Liver (tissue), 2 donors: ENCODE measurements around the gene RASEF.

Source experiments
- CTCF ChIP-seq: fragments of 150-350 bp; IDR thresholded peaks from 2 replicates; pipeline ENCODE4 v1.5.1; 2017; ENCODE audit warnings: improper control_type of control experiment, low read depth, low read length; ENCODE audit not compliant: missing input control
- REST ChIP-seq: IDR thresholded peaks from 2 replicates; pipeline ENCODE4 v1.6.1; 2016; ENCODE audit warnings: antibody characterized with exemption, mild to moderate bottlenecking
- donor health status: healthy.

DNA sequence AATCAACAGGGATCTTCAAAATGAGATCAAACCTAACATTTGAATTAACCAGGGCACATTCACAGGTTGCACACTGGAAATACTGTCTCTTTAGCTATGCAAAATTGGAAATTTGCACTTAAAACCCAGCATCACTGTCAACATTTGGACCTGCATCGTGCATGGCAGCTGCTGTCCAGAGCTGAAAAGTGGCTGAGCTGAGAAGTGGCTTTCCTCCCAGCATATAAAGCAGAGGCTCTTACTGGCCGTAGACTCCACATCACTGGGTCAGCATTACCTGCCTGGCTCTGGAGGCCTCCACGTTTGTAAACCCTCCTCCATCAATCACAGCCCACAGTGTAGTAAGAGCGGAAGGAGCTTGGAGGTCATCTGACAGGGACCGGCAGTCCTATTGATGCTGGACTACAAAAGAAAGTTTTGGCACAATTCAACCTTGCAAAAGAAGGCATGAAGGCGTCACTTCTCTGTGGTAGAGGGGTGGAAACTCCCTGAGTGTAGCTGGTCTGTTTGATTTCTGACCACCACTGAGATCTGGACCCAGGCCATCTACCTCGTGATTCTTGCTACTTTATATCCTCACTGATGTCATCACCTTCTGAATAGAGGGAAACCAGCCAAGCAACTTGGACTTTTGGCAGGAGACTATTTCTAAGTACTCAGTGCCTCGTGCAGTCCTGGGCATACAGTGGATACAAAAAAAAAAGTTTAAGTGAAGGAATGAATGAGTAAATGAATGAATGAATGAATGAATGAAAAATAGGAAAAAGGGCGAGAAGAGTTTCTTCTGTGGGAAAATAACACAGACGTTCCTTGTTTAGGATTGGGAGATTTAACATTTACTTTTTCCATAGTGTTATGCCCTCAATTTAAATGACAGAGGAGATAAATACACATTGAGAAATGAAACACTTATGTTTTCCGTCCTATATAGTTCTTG is 14.8 kb downstream of the RASEF start:
- no peak for TF ChIP-seq REST
- TF ChIP-seq CTCF, result no peak
